SK-N-SH (cell line): ENCODE results near the gene DCHS1.

ENCODE experiments used
- CHD2 ChIP-seq: fragments of 150-350 bp; IDR thresholded peaks from 2 replicates; pipeline ENCODE4 v1.6.1; 2018; ENCODE audit warnings: low read length; ENCODE audit not compliant: partially characterized antibody
- EP300 ChIP-seq, 2 experiments: IDR thresholded peaks; 2 replicates each; pipeline versions ENCODE4 v1.4.0 to v1.6.1; 2012; ENCODE audit warnings: borderline replicate concordance in 1 of 2, low read depth in 1 of 2, low read length in 1 of 2
- FOSL2 ChIP-seq: IDR thresholded peaks from 2 replicates; pipeline ENCODE4 v1.4.0; 2012; ENCODE audit warnings: low read depth, mild to moderate bottlenecking, moderate library complexity, borderline replicate concordance
- GABPA ChIP-seq: IDR thresholded peaks from 2 replicates; pipeline ENCODE4 v1.4.0; 2012; ENCODE audit warnings: low read depth, mild to moderate bottlenecking
- JUND ChIP-seq: IDR thresholded peaks from 2 replicates; pipeline ENCODE4 v1.4.0; 2012
- NFIC ChIP-seq: IDR thresholded peaks from 2 replicates; pipeline ENCODE4 v1.4.0; 2012; ENCODE audit warnings: borderline replicate concordance
- POLR2AphosphoS5 ChIP-seq: IDR thresholded peaks from 2 replicates; pipeline ENCODE4 v1.6.1; 2012; ENCODE audit warnings: low read depth, low read length
- RFX5 ChIP-seq: IDR thresholded peaks from 2 replicates; pipeline ENCODE4 v1.6.1; 2012; ENCODE audit warnings: mild to moderate bottlenecking, improper control_type of control experiment, low read length
- SMC3 ChIP-seq: IDR thresholded peaks from 2 replicates; pipeline ENCODE4 v1.6.1; 2012; ENCODE audit warnings: low read depth, low read length, improper control_type of control experiment
- TAF1 ChIP-seq: IDR thresholded peaks from 2 replicates; pipeline ENCODE4 v1.6.1; 2012; ENCODE audit warnings: low read depth, mild to moderate bottlenecking, low read length, moderate library complexity, borderline replicate concordance
- TF ChIP-seq, protein P1 (sequence below): IDR thresholded peaks from 2 replicates; pipeline ENCODE4 v1.6.1; 2012; ENCODE audit warnings: mild to moderate bottlenecking, low read depth, low read length, moderate library complexity
- TF ChIP-seq, protein P2 (sequence below): fragments of 200-600 bp; sonication (generic); IDR thresholded peaks from 2 replicates; pipeline ENCODE4 v1.6.1; 2017; ENCODE audit warnings: antibody characterized with exemption, mild to moderate bottlenecking, moderate library complexity
- TF ChIP-seq, protein P3 (sequence below): fragments of 150-350 bp; IDR thresholded peaks from 2 replicates; pipeline ENCODE4 v1.6.1; 2016; ENCODE audit warnings: mild to moderate bottlenecking, low read depth, low read length

DNA sequence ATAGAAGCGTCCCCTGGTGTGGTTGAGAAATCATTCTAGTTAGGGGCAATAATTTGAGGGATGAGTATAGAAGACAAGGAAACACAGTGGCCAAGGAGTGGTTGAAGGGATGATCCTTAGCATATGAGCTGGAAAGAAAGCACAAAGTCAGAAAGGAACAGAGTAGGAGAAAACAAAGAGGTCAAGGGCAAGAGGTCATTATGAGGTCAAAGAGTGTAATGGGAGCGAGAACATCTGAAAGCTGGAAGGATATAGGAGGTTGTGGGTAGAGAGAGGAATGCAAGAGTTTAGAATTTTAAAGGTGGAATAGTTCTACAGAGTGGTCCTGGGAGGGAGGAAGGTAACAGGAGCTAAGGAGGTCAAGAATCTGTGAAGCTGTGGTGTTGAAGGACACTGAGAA lies 2.0 kb downstream of the DCHS1 start:
- TF ChIP-seq FOSL2 (no peak), GABPA (no peak), EP300 (IDR thresholded peaks at IDR 0.05; ENCODE audit: borderline replicate concordance in 1 of 2, low read depth in 1 of 2, low read length in 1 of 2) (no peak), RFX5 (no peak), POLR2AphosphoS5 (no peak), CHD2 (no peak), JUND (no peak), NFIC (no peak), SMC3 (no peak), TAF1 (no peak)
- TF ChIP-seq, protein P1, sequence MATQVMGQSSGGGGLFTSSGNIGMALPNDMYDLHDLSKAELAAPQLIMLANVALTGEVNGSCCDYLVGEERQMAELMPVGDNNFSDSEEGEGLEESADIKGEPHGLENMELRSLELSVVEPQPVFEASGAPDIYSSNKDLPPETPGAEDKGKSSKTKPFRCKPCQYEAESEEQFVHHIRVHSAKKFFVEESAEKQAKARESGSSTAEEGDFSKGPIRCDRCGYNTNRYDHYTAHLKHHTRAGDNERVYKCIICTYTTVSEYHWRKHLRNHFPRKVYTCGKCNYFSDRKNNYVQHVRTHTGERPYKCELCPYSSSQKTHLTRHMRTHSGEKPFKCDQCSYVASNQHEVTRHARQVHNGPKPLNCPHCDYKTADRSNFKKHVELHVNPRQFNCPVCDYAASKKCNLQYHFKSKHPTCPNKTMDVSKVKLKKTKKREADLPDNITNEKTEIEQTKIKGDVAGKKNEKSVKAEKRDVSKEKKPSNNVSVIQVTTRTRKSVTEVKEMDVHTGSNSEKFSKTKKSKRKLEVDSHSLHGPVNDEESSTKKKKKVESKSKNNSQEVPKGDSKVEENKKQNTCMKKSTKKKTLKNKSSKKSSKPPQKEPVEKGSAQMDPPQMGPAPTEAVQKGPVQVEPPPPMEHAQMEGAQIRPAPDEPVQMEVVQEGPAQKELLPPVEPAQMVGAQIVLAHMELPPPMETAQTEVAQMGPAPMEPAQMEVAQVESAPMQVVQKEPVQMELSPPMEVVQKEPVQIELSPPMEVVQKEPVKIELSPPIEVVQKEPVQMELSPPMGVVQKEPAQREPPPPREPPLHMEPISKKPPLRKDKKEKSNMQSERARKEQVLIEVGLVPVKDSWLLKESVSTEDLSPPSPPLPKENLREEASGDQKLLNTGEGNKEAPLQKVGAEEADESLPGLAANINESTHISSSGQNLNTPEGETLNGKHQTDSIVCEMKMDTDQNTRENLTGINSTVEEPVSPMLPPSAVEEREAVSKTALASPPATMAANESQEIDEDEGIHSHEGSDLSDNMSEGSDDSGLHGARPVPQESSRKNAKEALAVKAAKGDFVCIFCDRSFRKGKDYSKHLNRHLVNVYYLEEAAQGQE, result no peak
- TF ChIP-seq, protein P2, sequence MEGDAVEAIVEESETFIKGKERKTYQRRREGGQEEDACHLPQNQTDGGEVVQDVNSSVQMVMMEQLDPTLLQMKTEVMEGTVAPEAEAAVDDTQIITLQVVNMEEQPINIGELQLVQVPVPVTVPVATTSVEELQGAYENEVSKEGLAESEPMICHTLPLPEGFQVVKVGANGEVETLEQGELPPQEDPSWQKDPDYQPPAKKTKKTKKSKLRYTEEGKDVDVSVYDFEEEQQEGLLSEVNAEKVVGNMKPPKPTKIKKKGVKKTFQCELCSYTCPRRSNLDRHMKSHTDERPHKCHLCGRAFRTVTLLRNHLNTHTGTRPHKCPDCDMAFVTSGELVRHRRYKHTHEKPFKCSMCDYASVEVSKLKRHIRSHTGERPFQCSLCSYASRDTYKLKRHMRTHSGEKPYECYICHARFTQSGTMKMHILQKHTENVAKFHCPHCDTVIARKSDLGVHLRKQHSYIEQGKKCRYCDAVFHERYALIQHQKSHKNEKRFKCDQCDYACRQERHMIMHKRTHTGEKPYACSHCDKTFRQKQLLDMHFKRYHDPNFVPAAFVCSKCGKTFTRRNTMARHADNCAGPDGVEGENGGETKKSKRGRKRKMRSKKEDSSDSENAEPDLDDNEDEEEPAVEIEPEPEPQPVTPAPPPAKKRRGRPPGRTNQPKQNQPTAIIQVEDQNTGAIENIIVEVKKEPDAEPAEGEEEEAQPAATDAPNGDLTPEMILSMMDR, result no peak
- TF ChIP-seq, protein P3, sequence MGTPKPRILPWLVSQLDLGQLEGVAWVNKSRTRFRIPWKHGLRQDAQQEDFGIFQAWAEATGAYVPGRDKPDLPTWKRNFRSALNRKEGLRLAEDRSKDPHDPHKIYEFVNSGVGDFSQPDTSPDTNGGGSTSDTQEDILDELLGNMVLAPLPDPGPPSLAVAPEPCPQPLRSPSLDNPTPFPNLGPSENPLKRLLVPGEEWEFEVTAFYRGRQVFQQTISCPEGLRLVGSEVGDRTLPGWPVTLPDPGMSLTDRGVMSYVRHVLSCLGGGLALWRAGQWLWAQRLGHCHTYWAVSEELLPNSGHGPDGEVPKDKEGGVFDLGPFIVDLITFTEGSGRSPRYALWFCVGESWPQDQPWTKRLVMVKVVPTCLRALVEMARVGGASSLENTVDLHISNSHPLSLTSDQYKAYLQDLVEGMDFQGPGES, result no peak
